Uterus (tissue), 2 donors: ENCODE data around the gene VPS4B.

Source experiments
- CTCF ChIP-seq, 4 experiments: fragments of 200-600 bp in 2 of 4; fragments of 450-650 bp in 2 of 4; sonication (generic) in 2 of 4; IDR thresholded peaks; one replicate each; pipeline ENCODE4 v1.5.1; 2016 to 2019; ENCODE audit warnings: antibody characterized with exemption in 4 of 4, mild to moderate bottlenecking in 2 of 4, moderate library complexity in 1 of 4
- POLR2A ChIP-seq, 2 donors: fragments of 450-650 bp; IDR thresholded peaks; one replicate each; pipeline ENCODE4 v1.6.1; 2016; ENCODE audit warnings: antibody characterized with exemption in 2 of 2, mild to moderate bottlenecking in 1 of 2, moderate library complexity in 1 of 2

DNA sequence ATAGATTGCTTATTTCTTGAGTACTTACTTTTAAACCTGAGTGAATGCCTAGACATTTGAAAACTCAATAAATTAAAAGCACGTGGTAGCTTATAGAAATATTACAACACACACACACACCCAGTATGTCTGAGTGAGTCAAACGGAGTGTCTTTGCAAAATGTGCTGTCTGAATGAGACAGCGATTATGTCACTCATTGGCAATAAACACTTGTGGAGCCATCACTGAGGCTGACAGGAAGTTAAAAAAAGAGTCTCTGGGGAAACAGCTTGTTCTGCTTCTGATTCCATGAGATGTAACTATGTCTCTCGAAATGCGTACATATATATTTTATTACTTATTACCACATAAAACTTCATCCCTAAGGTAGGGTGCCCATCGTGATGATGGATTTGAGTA, 22.3 kb upstream of the VPS4B start:
- TF ChIP-seq CTCF (IDR thresholded peaks at IDR 0.05) = no peak
- TF ChIP-seq POLR2A (IDR thresholded peaks at IDR 0.05) = no peak
